Measurements from ENCODE around the gene CHD3. TPM values are rescaled to one million over a fixed set of nuclear protein-coding genes. Genes with fewer than 3 reads are reported as not detected.

Gene CHD3
- total and polyA plus RNA-seq, 2 experiments from 2014 or later: 2.9 to 9.7 TPM

- TF ChIP-seq CTCF (conservative IDR thresholded peaks at IDR 0.05; ENCODE audit: low read depth in 2 of 2): no peak
Measured at GRCh38 chr17:7940743-7941142, 52.2 kb downstream of the CHD3 start (continued).

DNA sequence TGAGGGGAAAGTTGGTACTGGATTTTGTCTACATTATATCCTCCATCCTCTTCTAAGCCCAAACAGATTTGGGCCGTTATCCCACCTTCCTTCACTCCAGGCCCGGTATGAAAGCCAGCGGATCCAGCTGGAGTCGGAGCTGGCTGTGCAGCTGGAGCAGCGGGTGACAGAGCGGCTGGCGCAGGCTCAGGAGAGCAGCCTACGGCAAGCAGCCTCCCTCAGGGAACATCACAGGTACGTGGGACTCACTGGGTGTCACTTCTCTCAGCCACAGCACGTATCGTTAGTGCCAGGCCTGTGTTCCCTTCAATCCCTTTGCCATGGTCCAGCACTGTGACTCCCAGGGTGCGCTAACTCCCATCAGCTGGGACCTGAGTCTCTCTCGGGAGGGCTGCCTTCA, 54.7 kb downstream of the CHD3 start:
- Histone ChIP-seq H3K9me2 (ENCODE audit: insufficient read depth) (no peaks in the 10 kb centered on the region), H3K27me3 (ENCODE audit: insufficient read depth) (no peaks in the 10 kb centered on the region), H3K79me2 (replicated peaks; ENCODE audit: insufficient read depth) (no peaks in the 10 kb centered on the region), H3K4me2 (no peak overlapping the region), H3K27ac (ENCODE audit: low read depth) (no peak overlapping the region), H4K20me1 (replicated peaks; ENCODE audit: insufficient read depth) (no peaks in the 10 kb centered on the region; the same call in none of the 2 replicates), H3K4me1 (ENCODE audit: insufficient read depth) (no peaks in the 10 kb centered on the region), H2AFZ (no peak overlapping the region), H3F3A (replicated peaks; ENCODE audit: low read depth) (no peaks in the 10 kb centered on the region), H3K4me3 (no peak overlapping the region), H3K36me3 (ENCODE audit: insufficient read depth) (no peaks in the 10 kb centered on the region; the same call in 1 of the 2 replicates)
- Mint-ChIP-seq H3K36me3 (ENCODE audit: low read depth) (peaks cover 69% of the 10 kb centered on the region), H3K4me1 (no peaks in the 10 kb centered on the region), H3K4me3 (no peak overlapping the region), H3K9me3 (no peaks in the 10 kb centered on the region), H3K27ac (no peak overlapping the region), H3K27me3 (ENCODE audit: insufficient read depth, low read depth, poor library complexity) (peaks cover 5% of the 10 kb centered on the region)
- TF ChIP-seq NANOG (IDR thresholded peaks at IDR 0.05; ENCODE audit: borderline replicate concordance) (no peak), ZNF462 (CRISPR knock-in tag; IDR thresholded peaks at IDR 0.05) (no peak), CTCF (conservative IDR thresholded peaks at IDR 0.05; ENCODE audit: low read depth in 2 of 2) (no peak)
- DNase-seq (ENCODE audit: low spot score) (no peak), ATAC-seq (no peak)

Measured in GM23338 (cell line).